ENCODE data around the gene LPAR1.
A peak's percentile ranks its signal among the peaks of the same experiment; 100 is the strongest.
"Not testable (repeated sequence)": the region's sequence is repeated elsewhere in the genome, so short reads cannot be mapped to it uniquely, and the experiment has no call there.

Gene LPAR1

GRCh38 chr9:111038331-111039230 is at the start of gene LPAR1:
TSS of gene LPAR1 (minus strand) at chr9:111038470. CDS start at chr9:110972117, 66,353 bp downstream.
- peak; percentile 79 for DNase-seq (ENCODE audit: low spot score)

GRCh38 chr9:111078391-111079038 is 40.2 kb upstream of the LPAR1 start:
- no peak for DNase-seq (ENCODE audit: low spot score)

GRCh38 chr9:111076519-111076918 is 38.2 kb upstream of the LPAR1 start:
- DNase-seq (ENCODE audit: low spot score) = no peak

- no peak for DNase-seq (ENCODE audit: low spot score)
Measured at GRCh38 chr9:111076042-111076441, 37.8 kb upstream of the LPAR1 start.

GRCh38 chr9:111074395-111074794 is 36.1 kb upstream of the LPAR1 start:
- DNase-seq (ENCODE audit: low spot score) = no peak

GRCh38 chr9:111069183-111069582 is 30.9 kb upstream of the LPAR1 start:
- no peak for DNase-seq (ENCODE audit: low spot score)

- DNase-seq (ENCODE audit: low spot score) = no peak
Measured at GRCh38 chr9:111068771-111069170, 30.5 kb upstream of the LPAR1 start.

- no peak for DNase-seq (ENCODE audit: low spot score)
Measured at GRCh38 chr9:111068383-111068730, 30.1 kb upstream of the LPAR1 start.

- no peak for DNase-seq (ENCODE audit: low spot score)
Measured at GRCh38 chr9:111066468-111066867, 28.2 kb upstream of the LPAR1 start.

- DNase-seq (ENCODE audit: low spot score) = no peak
Measured at GRCh38 chr9:111065414-111065813, 27.1 kb upstream of the LPAR1 start.

- DNase-seq (ENCODE audit: low spot score) = no peak
Measured at GRCh38 chr9:111064160-111064837, 26.0 kb upstream of the LPAR1 start.

- DNase-seq (ENCODE audit: low spot score) = no peak
Measured at GRCh38 chr9:111063332-111063731, 25.1 kb upstream of the LPAR1 start.

GRCh38 chr9:111058166-111058565 is 19.9 kb upstream of the LPAR1 start:
- DNase-seq (ENCODE audit: low spot score) = no peak

- DNase-seq (ENCODE audit: low spot score) = no peak
Measured at GRCh38 chr9:111056538-111056937, 18.3 kb upstream of the LPAR1 start.

GRCh38 chr9:111052791-111053190 is 14.5 kb upstream of the LPAR1 start:
- no peak for DNase-seq (ENCODE audit: low spot score)

- DNase-seq (ENCODE audit: low spot score) = no peak
Measured at GRCh38 chr9:111051400-111051799, 13.1 kb upstream of the LPAR1 start.

GRCh38 chr9:111050819-111051218 is 12.5 kb upstream of the LPAR1 start:
- DNase-seq (ENCODE audit: low spot score) = no peak

- not testable (repeated sequence) for DNase-seq (ENCODE audit: low spot score)
Measured at GRCh38 chr9:111047287-111047686, 9.0 kb upstream of the LPAR1 start.

- DNase-seq (ENCODE audit: low spot score) = no peak
Measured at GRCh38 chr9:111041902-111042301, 3.6 kb upstream of the LPAR1 start.

GRCh38 chr9:111040494-111040893 is 2.2 kb upstream of the LPAR1 start:
- no peak for DNase-seq (ENCODE audit: low spot score)

GRCh38 chr9:111039231-111039906 is 1.1 kb upstream of the LPAR1 start:
- peak; percentile 48 for DNase-seq (ENCODE audit: low spot score)

- no peak for DNase-seq (ENCODE audit: low spot score)
Measured at GRCh38 chr9:111037708-111038330, 451 bp downstream of the LPAR1 start.
